Esophagus muscularis mucosa (tissue), 4 donors: ENCODE measurements around the gene YAF2. TPM values are rescaled to one million over a fixed set of nuclear protein-coding genes. Genes with fewer than 3 reads are reported as not detected.

Experiments
- DNase-seq: peaks from one replicate; pipeline ENCODE4 v3.0.0-alpha.2; 2017; ENCODE audit errors: extremely low spot score
- H3K27ac ChIP-seq, 4 donors: fragments of 200-600 bp; sonication (generic); replicated peaks in 1 of 4; 1 replicate in 3 of 4; 2 replicates in 1 of 4; pipeline ENCODE4 v1.5.1; 2016 to 2019; ENCODE audit warnings: mild to moderate bottlenecking in 1 of 4
- H3K27me3 ChIP-seq, 4 donors: fragments of 200-600 bp; sonication (generic); one replicate each; pipeline versions ENCODE4 v1.5.1 to v1.6.0; 2016 to 2019
- H3K36me3 ChIP-seq, 4 donors: fragments of 200-600 bp; sonication (generic); one replicate each; pipeline ENCODE4 v1.5.1; 2016 to 2019
- H3K4me1 ChIP-seq, 4 donors: fragments of 200-600 bp; sonication (generic); one replicate each; pipeline ENCODE4 v1.5.1; 2016 to 2019
- H3K4me3 ChIP-seq, 4 donors: fragments of 200-600 bp; sonication (generic); 1 replicate in 2 of 4; 2 replicates in 2 of 4; pipeline ENCODE4 v1.5.1; 2016 to 2019; ENCODE audit warnings: mild to moderate bottlenecking in 4 of 4, moderate library complexity in 1 of 4
- H3K9me3 ChIP-seq, 4 donors: fragments of 200-600 bp; sonication (generic); 1 replicate in 3 of 4; 2 replicates in 1 of 4; pipeline ENCODE4 v1.5.1; 2016 to 2019
- EP300 ChIP-seq: sonication (generic); formaldehyde crosslinking; IDR thresholded peaks from one replicate; pipeline ENCODE4 v1.6.1; 2017; ENCODE audit warnings: antibody characterized with exemption
- POLR2A ChIP-seq: fragments of 450-650 bp; IDR thresholded peaks from one replicate; pipeline ENCODE4 v1.6.1; 2017; ENCODE audit warnings: antibody characterized with exemption, moderate library complexity, mild to moderate bottlenecking, low read depth
- POLR2AphosphoS5 ChIP-seq, 2 donors: sonication (generic); formaldehyde crosslinking; IDR thresholded peaks; one replicate each; pipeline ENCODE4 v1.6.1; 2017; ENCODE audit warnings: antibody characterized with exemption in 2 of 2
- WGBS: methylation state at CpG from one replicate; pipeline ENCODE4 v1.1.5; 2018; 5-methylcytosine and 5-hydroxymethylcytosine counted together
- intact Hi-C: fragments of 100-400 bp; cut with DNase I; formaldehyde crosslinking; loops from one replicate; pipeline ENCODE4 v1.15.1; 2023
- total RNA-seq, 4 donors: library from RNA; depleted of rRNA; stranded (reverse); fragments of >200 nt; gene quantifications; one replicate each; pipeline versions ENCODE4 v1.1.0 to v1.2.1, GENCODE V29; 2016
- TF ChIP-seq, protein P1 (sequence below), 3 experiments: fragments of 200-600 bp in 2 of 3; fragments of 450-650 bp in 1 of 3; sonication (generic) in 2 of 3; IDR thresholded peaks; one replicate each; pipeline ENCODE4 v1.5.1; 2017 to 2019; ENCODE audit warnings: antibody characterized with exemption in 3 of 3, mild to moderate bottlenecking in 2 of 3, moderate library complexity in 1 of 3

Gene YAF2
- total RNA-seq, 4 donors from 2014 or later: 16.8 to 30.3 (median 20.4) TPM

DNA sequence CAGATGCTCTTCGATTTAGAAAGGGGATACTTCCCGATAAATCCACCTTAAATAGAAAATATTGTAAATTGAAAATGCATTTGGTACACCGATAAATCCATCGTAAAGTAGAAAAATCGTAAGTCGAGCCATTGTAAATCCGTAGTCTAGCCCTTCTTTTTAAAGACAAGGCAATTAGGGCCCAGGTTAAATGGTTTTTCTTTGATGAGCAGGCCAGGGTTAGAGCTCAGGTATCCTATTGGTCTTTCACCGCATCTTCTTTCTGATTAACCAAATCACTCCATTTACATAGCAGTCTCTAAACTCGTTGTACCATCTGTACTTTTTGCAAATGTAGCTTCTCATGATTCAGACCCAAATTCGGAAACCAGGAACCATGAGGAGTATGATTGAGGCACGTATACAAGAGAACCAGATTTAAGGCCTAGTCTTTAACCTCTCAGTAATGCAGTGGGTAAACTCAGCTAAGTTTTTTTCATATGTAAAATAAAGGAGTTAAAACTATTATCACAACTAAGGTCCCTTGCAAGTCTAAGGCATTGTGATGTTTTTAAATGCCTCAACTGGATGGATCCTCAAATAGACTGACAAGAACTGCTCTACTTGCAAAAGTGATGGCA, 2.2 kb upstream of the YAF2 start:
- Histone ChIP-seq H3K27ac (no peak overlapping the region), H3K9me3 (no peaks in the 10 kb centered on the region), H3K36me3 (no peaks in the 10 kb centered on the region), H3K4me1 (peaks cover 13 to 33% (median 27%) of the 10 kb centered on the region in 4 donors), H3K4me3 (no peak overlapping the region), H3K27me3 (no peaks in the 10 kb centered on the region)
- intact Hi-C loops: no loop called here
- DNase-seq: no peak
- TF ChIP-seq, protein P1, sequence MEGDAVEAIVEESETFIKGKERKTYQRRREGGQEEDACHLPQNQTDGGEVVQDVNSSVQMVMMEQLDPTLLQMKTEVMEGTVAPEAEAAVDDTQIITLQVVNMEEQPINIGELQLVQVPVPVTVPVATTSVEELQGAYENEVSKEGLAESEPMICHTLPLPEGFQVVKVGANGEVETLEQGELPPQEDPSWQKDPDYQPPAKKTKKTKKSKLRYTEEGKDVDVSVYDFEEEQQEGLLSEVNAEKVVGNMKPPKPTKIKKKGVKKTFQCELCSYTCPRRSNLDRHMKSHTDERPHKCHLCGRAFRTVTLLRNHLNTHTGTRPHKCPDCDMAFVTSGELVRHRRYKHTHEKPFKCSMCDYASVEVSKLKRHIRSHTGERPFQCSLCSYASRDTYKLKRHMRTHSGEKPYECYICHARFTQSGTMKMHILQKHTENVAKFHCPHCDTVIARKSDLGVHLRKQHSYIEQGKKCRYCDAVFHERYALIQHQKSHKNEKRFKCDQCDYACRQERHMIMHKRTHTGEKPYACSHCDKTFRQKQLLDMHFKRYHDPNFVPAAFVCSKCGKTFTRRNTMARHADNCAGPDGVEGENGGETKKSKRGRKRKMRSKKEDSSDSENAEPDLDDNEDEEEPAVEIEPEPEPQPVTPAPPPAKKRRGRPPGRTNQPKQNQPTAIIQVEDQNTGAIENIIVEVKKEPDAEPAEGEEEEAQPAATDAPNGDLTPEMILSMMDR (IDR thresholded peaks at IDR 0.05): no peak
- TF ChIP-seq EP300 (no peak), POLR2AphosphoS5 (IDR thresholded peaks at IDR 0.05) (no peak), POLR2A (no peak)
- 90% methylated on average over 11 of the region's 11 CpGs for WGBS

DNA sequence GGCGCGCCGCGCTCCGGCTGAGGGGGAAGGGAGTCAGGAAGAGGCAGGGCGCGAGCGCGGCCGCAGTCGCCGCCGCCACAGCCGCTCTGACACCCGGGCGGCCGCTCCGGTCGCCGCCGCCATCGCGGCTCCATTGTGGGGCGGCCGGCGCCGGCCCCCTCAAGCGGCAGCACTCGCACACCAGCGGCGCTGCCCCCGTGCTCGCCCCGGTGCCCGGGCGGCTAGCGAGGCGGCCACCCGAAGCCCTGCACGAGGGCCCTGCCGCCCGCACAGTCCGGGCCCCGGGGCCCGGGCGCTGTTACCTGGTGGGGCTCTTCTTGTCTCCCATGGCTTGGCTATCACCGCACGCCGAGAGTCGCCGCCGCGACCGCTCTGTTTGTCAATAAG, 202 bp downstream of the YAF2 start:
- intact Hi-C loops: loop anchor here (2.0 kb wide), 2 partner anchors 89 to 93 kb away; partner anchors contain the start of genes GXYLT1, PPHLN1 and ZCRB1
- peaks cover 0 to 5% (median 0%) of the 10 kb centered on the region in 4 donors for H3K36me3 ChIP-seq
- no peaks in the 10 kb centered on the region for H3K9me3 ChIP-seq
- peaks cover 33 to 49% (median 42%) of the 10 kb centered on the region in 4 donors for H3K4me1 ChIP-seq
- no peaks in the 10 kb centered on the region for H3K27me3 ChIP-seq
- TF ChIP-seq, protein P1 (IDR thresholded peaks at IDR 0.05): no peak
- WGBS: 0% methylated on average over 5 of the region's 54 CpGs
- peak overlapping the region; percentile 87 to 94 (median 90) for H3K4me3 ChIP-seq
- peak overlapping the region; percentile 93 to 98 (median 96) for H3K27ac ChIP-seq
- no peak for DNase-seq

DNA sequence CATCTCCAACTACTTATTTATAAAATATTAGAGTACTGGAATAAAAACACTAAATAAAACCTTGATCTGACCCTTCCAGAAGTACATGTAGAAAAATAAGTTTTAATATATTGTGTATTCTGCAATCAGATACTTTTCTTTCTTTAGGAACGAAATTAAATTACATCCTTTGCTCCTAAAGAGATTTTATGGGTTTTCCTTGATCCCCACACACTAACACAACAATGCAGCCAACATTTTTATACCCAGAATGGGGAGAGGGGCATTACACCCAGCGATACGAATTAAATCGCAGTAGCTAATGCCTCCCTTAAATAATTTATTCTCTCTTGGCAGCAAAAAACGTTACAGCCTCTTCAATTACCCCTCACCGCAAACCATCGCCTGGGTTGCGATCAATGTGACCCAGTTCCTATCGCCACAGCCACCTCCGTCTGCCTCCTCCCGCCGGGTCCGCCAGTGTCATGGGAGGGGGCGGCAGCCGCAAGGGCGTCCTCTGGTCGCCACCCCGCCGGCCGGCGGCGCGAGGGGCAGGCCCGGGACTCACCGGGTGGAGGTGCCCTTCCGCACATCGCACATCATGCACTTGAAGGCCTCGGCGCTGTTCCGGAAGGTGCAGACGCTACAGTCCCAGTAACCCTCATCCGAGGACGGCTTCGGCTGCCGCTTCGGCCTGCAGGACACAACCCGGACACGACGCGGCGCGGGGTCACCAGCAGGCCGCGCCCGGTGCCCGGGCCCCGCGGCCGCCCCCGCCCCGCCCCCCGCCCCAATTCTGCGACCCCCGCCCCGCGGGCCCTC, 796 bp downstream of the YAF2 start:
- Histone ChIP-seq H3K4me3 (peak overlapping the region; percentile 87 to 94 (median 90)), H3K9me3 (no peaks in the 10 kb centered on the region), H3K27ac (peak overlapping the region; percentile 93 to 98 (median 96)), H3K27me3 (no peaks in the 10 kb centered on the region), H3K4me1 (peaks cover 37 to 52% (median 45%) of the 10 kb centered on the region in 4 donors), H3K36me3 (peaks cover 0 to 5% (median 0%) of the 10 kb centered on the region in 4 donors)
- under 1% methylated on average over 31 of the region's 56 CpGs for WGBS
- TF ChIP-seq POLR2A: no peak
- TF ChIP-seq, protein P1 (IDR thresholded peaks at IDR 0.05): peak in 2 of 3 experiments; percentile 23 to 63
- TF ChIP-seq EP300: no peak
- TF ChIP-seq POLR2AphosphoS5 (IDR thresholded peaks at IDR 0.05): peak; percentile 37 to 63
- no peak for DNase-seq
- intact Hi-C loops: no loop called here

DNA sequence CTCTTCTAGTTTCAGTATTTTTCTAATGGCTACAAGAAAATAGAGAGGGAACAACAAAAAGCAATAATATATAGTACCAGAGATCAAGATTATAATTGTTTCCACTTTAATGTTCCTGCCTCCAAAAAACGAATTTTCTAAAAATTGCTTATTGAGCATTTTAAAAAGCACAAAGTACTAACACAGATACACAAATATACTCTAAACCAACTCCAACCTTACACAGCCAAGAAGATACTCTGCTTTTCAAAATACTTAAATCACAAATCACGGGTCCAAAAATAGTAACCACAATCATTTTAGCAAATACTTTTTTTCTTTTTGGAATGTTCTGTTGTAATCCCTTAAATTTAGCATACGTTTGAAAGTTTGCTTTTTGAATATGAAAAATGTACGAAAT, 2.0 kb downstream of the YAF2 start:
- intact Hi-C loops: no loop called here
- Histone ChIP-seq H3K9me3 (no peaks in the 10 kb centered on the region), H3K4me1 (peaks cover 38 to 57% (median 46%) of the 10 kb centered on the region in 4 donors), H3K27ac (peak overlapping the region; percentile 59 to 96 (median 64)), H3K36me3 (peaks cover 0 to 5% (median 0%) of the 10 kb centered on the region in 4 donors), H3K4me3 (peak overlapping the region in 3 of 4 donors; percentile 0 to 94 (median 10)), H3K27me3 (no peaks in the 10 kb centered on the region)
- WGBS: 62% methylated on average over 4 of the region's 4 CpGs
- TF ChIP-seq, protein P1 (IDR thresholded peaks at IDR 0.05): no peak
- no peak for TF ChIP-seq POLR2A
- TF ChIP-seq POLR2AphosphoS5 (IDR thresholded peaks at IDR 0.05): no peak
- TF ChIP-seq EP300: no peak
- DNase-seq: no peak
